Ammon's horn (tissue), 1 donor: ENCODE measurements around the gene NKX6-2.

Experiments used
- DNase-seq: peaks from one replicate; pipeline ENCODE4 v3.0.0-alpha.2; 2016; ENCODE audit warnings: low spot score

Gene NKX6-2

GRCh38 chr10:132735923-132736391, 50.0 kb downstream of the NKX6-2 start:
- peak; percentile 94 for DNase-seq

DNA sequence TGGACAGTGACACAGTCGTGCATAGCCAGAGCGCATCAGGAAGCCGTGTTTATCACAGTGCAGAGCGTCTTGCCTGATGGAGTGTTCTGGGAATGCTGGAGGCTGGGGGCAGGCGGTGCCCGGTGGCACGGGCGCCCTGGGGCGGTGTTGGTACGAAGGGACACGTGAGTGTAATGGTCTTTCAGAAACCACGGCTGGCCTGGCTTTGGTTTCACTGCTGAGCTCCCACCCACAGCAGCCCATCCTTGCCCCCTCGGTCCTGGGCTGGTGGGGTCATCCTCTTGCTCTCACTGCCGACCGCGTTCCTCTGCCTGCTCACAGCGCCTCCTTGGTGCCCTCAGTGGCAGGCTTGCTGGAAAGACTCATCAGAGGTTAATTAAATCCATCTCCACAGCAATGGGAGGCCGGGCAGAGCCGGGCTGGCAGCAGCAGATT, 50.6 kb downstream of the NKX6-2 start:
- peak; percentile 75 for DNase-seq

- DNase-seq: no peak
Measured at GRCh38 chr10:132733926-132734325, 52.0 kb downstream of the NKX6-2 start.
